ENCODE measurements around the gene KLHDC8A. TPM values are rescaled to one million over a fixed set of nuclear protein-coding genes. Genes with fewer than 3 reads are reported as not detected.

The KLHDC8A gene
- total RNA-seq, 1 experiment from 2014 or later: not detected

- DNase-seq (ENCODE audit: low spot score): no peak
- Histone ChIP-seq H3K27ac (ENCODE audit: low read depth, low read length, poor library complexity, severe bottlenecking) (no peak overlapping the region), H3K9me3 (ENCODE audit: low read depth, low read length, poor library complexity, severe bottlenecking) (no peaks in the 10 kb centered on the region), H3K36me3 (ENCODE audit: insufficient read depth, low read length, poor library complexity, severe bottlenecking) (no peaks in the 10 kb centered on the region), H3K27me3 (replicated peaks; ENCODE audit: insufficient read depth, low read depth, low read length, poor library complexity) (no peaks in the 10 kb centered on the region), H3K4me3 (ENCODE audit: low read depth, low read length, poor library complexity, severe bottlenecking) (no peak overlapping the region), H3K4me1 (ENCODE audit: insufficient read depth, low read length, poor library complexity, severe bottlenecking) (peaks cover 9% of the 10 kb centered on the region)
- ChIA-PET CTCF (no interaction called here), POLR2A (ENCODE audit: low non-redundant PET) (interaction anchor here (0.6 kb wide), 1 partner anchor 67 kb away, joined by 3 read pairs; no protein-coding TSS in a partner anchor)
- intact Hi-C loops (cut with micrococcal nuclease; ENCODE audit: unreplicated experiment): no loop called here
- TF ChIP-seq CTCF (conservative IDR thresholded peaks at IDR 0.05; ENCODE audit: low read depth, low read length): no peak
- no peak for TF ChIP-seq EZH2 (IDR thresholded peaks at IDR 0.05; ENCODE audit: borderline replicate concordance, low read depth, low read length, poor library complexity, severe bottlenecking)
- BruUV-seq (replicated peaks): no TSS peak
Measured at GRCh38 chr1:205371871-205372660, 15.3 kb upstream of the KLHDC8A start.

- TF ChIP-seq EZH2 (IDR thresholded peaks at IDR 0.05; ENCODE audit: borderline replicate concordance, low read depth, low read length, poor library complexity, severe bottlenecking) (no peak), CTCF (conservative IDR thresholded peaks at IDR 0.05; ENCODE audit: low read depth, low read length) (no peak)
- Histone ChIP-seq H3K4me3 (ENCODE audit: low read depth, low read length, poor library complexity, severe bottlenecking) (no peak overlapping the region), H3K27me3 (replicated peaks; ENCODE audit: insufficient read depth, low read depth, low read length, poor library complexity) (no peaks in the 10 kb centered on the region), H3K27ac (ENCODE audit: low read depth, low read length, poor library complexity, severe bottlenecking) (no peak overlapping the region), H3K9me3 (ENCODE audit: low read depth, low read length, poor library complexity, severe bottlenecking) (no peaks in the 10 kb centered on the region), H3K36me3 (ENCODE audit: insufficient read depth, low read length, poor library complexity, severe bottlenecking) (no peaks in the 10 kb centered on the region), H3K4me1 (ENCODE audit: insufficient read depth, low read length, poor library complexity, severe bottlenecking) (peaks cover 9% of the 10 kb centered on the region)
- ChIA-PET CTCF (interaction anchor here (0.9 kb wide), 1 partner anchor 115 kb away, joined by 3 read pairs; no protein-coding TSS in a partner anchor), POLR2A (ENCODE audit: low non-redundant PET) (no interaction called here)
- BruUV-seq (replicated peaks): no TSS peak
- intact Hi-C loops (cut with micrococcal nuclease; ENCODE audit: unreplicated experiment): no loop called here
- no peak for DNase-seq (ENCODE audit: low spot score)
Measured at GRCh38 chr1:205370780-205371179, 14.1 kb upstream of the KLHDC8A start.

GRCh38 chr1:205369701-205370123 lies 13.0 kb upstream of the KLHDC8A start:
- H3K4me3 ChIP-seq (ENCODE audit: low read depth, low read length, poor library complexity, severe bottlenecking): no peak overlapping the region
- no peak overlapping the region for H3K27ac ChIP-seq (ENCODE audit: low read depth, low read length, poor library complexity, severe bottlenecking)
- DNase-seq (ENCODE audit: low spot score): no peak
- ChIA-PET POLR2A (ENCODE audit: low non-redundant PET) (no interaction called here), CTCF (no interaction called here)
- no peaks in the 10 kb centered on the region for H3K9me3 ChIP-seq (ENCODE audit: low read depth, low read length, poor library complexity, severe bottlenecking)
- H3K36me3 ChIP-seq (ENCODE audit: insufficient read depth, low read length, poor library complexity, severe bottlenecking): no peaks in the 10 kb centered on the region
- no TSS peak for BruUV-seq (replicated peaks)
- TF ChIP-seq CTCF (conservative IDR thresholded peaks at IDR 0.05; ENCODE audit: low read depth, low read length) (no peak), EZH2 (IDR thresholded peaks at IDR 0.05; ENCODE audit: borderline replicate concordance, low read depth, low read length, poor library complexity, severe bottlenecking) (no peak)
- H3K27me3 ChIP-seq (replicated peaks; ENCODE audit: insufficient read depth, low read depth, low read length, poor library complexity): no peaks in the 10 kb centered on the region
- intact Hi-C loops (cut with micrococcal nuclease; ENCODE audit: unreplicated experiment): no loop called here
- peaks cover 13% of the 10 kb centered on the region for H3K4me1 ChIP-seq (ENCODE audit: insufficient read depth, low read length, poor library complexity, severe bottlenecking)
